SU-DHL-6 (cell line): ENCODE results near the gene ST3GAL4.

Experiments used
- EZH2phosphoT487 ChIP-seq: fragments of 200-600 bp; sonication (generic), shearing (Covaris generic); conservative IDR thresholded peaks from 2 replicates; pipeline ENCODE4 v1.6.1; 2018; ENCODE audit warnings: mild to moderate bottlenecking, antibody characterized with exemption, low read length, moderate library complexity, mixed read lengths
- TF ChIP-seq, protein P1 (sequence below): fragments of 200-600 bp; sonication (generic); IDR thresholded peaks from one replicate; pipeline ENCODE4 v1.5.1; 2017; ENCODE audit warnings: antibody characterized with exemption, mild to moderate bottlenecking, low read length, moderate library complexity; ENCODE audit not compliant: insufficient read depth, poor library complexity, severe bottlenecking

DNA sequence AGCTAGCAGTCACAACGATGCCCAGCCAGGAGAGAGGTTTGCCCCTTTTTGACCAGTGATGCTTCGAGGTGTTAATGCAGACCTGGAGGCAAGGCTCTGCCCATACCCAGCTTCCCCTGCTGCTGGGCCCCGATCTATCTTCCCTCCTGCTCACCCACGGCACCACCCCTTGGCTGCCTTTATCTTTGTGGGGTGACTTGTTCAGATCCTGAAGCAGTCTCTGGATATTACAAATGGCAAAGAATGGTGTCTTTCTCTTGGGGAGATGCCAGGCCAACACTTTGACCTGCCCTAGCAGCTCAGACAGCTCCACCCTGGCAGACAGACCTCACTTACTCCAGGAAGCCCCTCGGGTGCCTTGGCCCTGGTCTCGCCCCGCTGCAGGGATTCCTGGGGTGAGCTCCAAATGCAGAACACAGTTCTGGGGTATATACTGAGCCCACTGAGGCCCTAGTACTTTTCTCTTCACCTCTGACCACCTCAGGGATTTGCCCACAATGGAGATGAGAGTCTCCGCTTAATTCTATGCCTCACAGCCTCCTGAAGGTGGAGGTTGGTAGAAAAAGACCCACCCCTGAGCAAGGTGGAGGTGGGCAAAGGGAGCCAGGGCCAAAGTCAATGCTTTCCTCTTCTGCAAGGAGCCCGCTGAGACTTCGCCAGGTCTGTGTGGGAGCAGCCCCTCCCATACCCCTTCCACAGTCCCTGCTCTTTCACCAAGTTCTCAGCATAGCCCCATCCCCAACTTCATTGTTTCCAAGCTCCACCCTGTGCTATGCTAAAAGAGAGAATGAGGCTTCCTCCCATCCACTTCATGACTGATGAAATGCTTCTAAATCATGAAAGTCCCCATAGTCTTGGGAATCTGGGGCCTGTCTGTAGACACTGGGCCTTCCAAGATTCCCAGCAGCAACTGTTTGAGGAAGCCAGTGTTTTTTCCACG is 11.1 kb upstream of the ST3GAL4 start:
- TF ChIP-seq, protein P1, sequence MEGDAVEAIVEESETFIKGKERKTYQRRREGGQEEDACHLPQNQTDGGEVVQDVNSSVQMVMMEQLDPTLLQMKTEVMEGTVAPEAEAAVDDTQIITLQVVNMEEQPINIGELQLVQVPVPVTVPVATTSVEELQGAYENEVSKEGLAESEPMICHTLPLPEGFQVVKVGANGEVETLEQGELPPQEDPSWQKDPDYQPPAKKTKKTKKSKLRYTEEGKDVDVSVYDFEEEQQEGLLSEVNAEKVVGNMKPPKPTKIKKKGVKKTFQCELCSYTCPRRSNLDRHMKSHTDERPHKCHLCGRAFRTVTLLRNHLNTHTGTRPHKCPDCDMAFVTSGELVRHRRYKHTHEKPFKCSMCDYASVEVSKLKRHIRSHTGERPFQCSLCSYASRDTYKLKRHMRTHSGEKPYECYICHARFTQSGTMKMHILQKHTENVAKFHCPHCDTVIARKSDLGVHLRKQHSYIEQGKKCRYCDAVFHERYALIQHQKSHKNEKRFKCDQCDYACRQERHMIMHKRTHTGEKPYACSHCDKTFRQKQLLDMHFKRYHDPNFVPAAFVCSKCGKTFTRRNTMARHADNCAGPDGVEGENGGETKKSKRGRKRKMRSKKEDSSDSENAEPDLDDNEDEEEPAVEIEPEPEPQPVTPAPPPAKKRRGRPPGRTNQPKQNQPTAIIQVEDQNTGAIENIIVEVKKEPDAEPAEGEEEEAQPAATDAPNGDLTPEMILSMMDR, result no peak
- TF ChIP-seq EZH2phosphoT487, result no peak
